ENCODE data around the gene ATXN1.

ATXN1 gene

DNA sequence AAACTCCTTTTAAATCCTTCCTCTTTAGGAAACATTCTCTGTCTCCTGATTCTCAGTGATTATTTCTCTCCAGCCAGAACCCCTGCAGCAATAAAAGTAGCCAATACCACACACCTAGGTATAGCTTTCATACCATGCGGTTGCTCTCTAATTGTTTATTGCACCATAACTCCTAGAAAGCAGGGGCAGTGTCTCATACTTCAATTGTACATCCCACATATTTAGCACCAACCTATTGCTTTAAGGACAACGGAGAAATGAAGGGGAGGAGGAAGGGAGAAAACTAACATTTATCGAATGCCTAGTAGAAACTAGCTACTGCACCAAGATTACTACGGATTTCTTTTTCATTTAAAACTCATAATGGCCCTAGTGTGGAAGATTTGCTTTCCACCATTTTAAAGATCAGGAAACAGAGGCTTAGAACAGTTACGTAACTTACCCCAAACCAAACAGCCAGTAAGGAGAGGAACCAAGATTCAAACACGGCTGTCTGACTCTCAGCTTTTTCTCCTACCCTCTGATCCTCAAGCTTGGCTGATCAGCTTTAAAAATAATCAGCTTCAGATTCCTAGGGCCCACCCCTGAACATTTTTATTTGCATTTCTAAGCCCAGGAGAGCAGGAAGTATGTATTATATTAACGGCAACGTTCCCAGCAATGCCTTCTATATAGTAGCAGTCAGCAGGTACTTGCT lies 43.4 kb upstream of the ATXN1 start:
- no peak for DNase-seq (ENCODE audit: low read depth)
- no peak overlapping the region for H3K4me3 ChIP-seq (ENCODE audit: low read depth, low read length)
- TF ChIP-seq CTCF (IDR thresholded peaks at IDR 0.05; ENCODE audit: low read depth, low read length, missing control alignments): no peak

- no peak overlapping the region for H3K4me3 ChIP-seq (ENCODE audit: low read depth, low read length)
- TF ChIP-seq CTCF (IDR thresholded peaks at IDR 0.05; ENCODE audit: low read depth, low read length, missing control alignments): no peak
- DNase-seq (ENCODE audit: low read depth): no peak
These were observed 42.3 kb upstream of the ATXN1 start for GRCh38 chr6:16803294-16804200.

DNA sequence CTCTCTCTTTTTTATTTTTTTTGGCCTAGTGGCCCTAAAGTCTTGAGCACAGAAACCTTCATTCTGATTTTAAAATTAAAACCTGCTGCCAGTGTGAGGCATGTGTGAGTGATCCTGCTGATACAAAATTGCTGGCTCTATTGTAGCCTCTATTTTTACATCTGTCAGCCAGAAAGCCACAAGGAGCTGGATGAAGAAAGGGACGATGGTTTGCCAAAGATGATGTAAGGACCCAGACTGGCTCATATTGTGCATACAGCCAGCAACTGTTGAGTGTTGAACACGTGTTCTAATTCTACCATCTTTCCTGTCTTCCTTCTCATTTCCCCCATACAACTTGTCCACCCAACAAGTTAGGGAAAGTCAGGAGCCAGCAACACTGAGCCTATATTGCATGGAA lies 40.8 kb upstream of the ATXN1 start:
- DNase-seq (ENCODE audit: low read depth): no peak
- no peak for TF ChIP-seq CTCF (IDR thresholded peaks at IDR 0.05; ENCODE audit: low read depth, low read length, missing control alignments)
- no peak overlapping the region for H3K4me3 ChIP-seq (ENCODE audit: low read depth, low read length)

GRCh38 chr6:16800942-16801341 lies 39.7 kb upstream of the ATXN1 start:
- DNase-seq (ENCODE audit: low read depth): no peak
- no peak overlapping the region for H3K4me3 ChIP-seq (ENCODE audit: low read depth, low read length)
- no peak for TF ChIP-seq CTCF (IDR thresholded peaks at IDR 0.05; ENCODE audit: low read depth, low read length, missing control alignments)

GRCh38 chr6:16800341-16800740 lies 39.1 kb upstream of the ATXN1 start:
- no peak for TF ChIP-seq CTCF (IDR thresholded peaks at IDR 0.05; ENCODE audit: low read depth, low read length, missing control alignments)
- DNase-seq (ENCODE audit: low read depth): no peak
- H3K4me3 ChIP-seq (ENCODE audit: low read depth, low read length): no peak overlapping the region

GRCh38 chr6:16799279-16800193 lies 38.3 kb upstream of the ATXN1 start:
- TF ChIP-seq CTCF (IDR thresholded peaks at IDR 0.05; ENCODE audit: low read depth, low read length, missing control alignments): no peak
- DNase-seq (ENCODE audit: low read depth): no peak
- no peak overlapping the region for H3K4me3 ChIP-seq (ENCODE audit: low read depth, low read length)
